Activated CD8-positive, alpha-beta memory T cell treated with anti-CD3 and anti-CD28 coated beads, Interleukin-2, amount 10 ng/mL, durations not matched to agents 7 days and 5 days (primary cell): ENCODE data around the gene CDKN1C. TPM values are rescaled to one million over a fixed set of nuclear protein-coding genes. Genes with fewer than 3 reads are reported as not detected.

Experiments used
- ATAC-seq: fragments of 150-1000 bp; cut with Tn5 transposase; one replicate; pipeline ENCODE4 v1.10.0; 2021; ENCODE audit warnings: moderate library complexity
- CTCF ChIA-PET: fragments of 350-600 bp; sonication (Branson Sonifier 250); formaldehyde crosslinking; loops from one replicate; lab custom pipeline; 2021; ENCODE audit warnings: antibody characterized with exemption; lab: Charles Lee
- DNase-seq: peaks from one replicate; pipeline ENCODE4 v3.0.0-alpha.2; 2020
- H3K27ac Mint-ChIP-seq: one replicate; pipeline ENCODE4 v1.8.0; 2021; ENCODE audit warnings: mild to moderate bottlenecking, mixed read lengths
- H3K27me3 Mint-ChIP-seq: one replicate; pipeline ENCODE4 v1.8.0; 2021; ENCODE audit warnings: mixed read lengths
- H3K36me3 Mint-ChIP-seq: one replicate; pipeline ENCODE4 v1.8.0; 2021; ENCODE audit warnings: mild to moderate bottlenecking, mixed read lengths
- H3K4me1 Mint-ChIP-seq: one replicate; pipeline ENCODE4 v1.8.0; 2021; ENCODE audit warnings: mixed read lengths
- H3K4me3 Mint-ChIP-seq: one replicate; pipeline ENCODE4 v1.8.0; 2021; ENCODE audit warnings: mild to moderate bottlenecking, moderate library complexity, mixed read lengths
- H3K9me3 Mint-ChIP-seq: one replicate; pipeline ENCODE4 v1.8.0; 2022; ENCODE audit warnings: low read depth, mixed read lengths
- total RNA-seq, 2 experiments: library from RNA; stranded (reverse); gene quantifications; one replicate each; pipeline ENCODE4 v1.2.3, GENCODE V29; 2021

The CDKN1C gene
- total RNA-seq, 2 experiments from 2014 or later = 0.44 to 0.87 TPM

- ATAC-seq = no peak
- Mint-ChIP-seq H3K27ac (no peak overlapping the region), H3K27me3 (no peaks in the 10 kb centered on the region), H3K9me3 (no peaks in the 10 kb centered on the region), H3K36me3 (no peaks in the 10 kb centered on the region), H3K4me3 (no peak overlapping the region), H3K4me1 (no peaks in the 10 kb centered on the region)
- no peak for DNase-seq
- CTCF ChIA-PET = no interaction called here
These were observed 49.8 kb downstream of the CDKN1C start for GRCh38 chr11:2835751-2836150.

- Mint-ChIP-seq H3K36me3 (no peaks in the 10 kb centered on the region), H3K9me3 (no peaks in the 10 kb centered on the region)
- no peak for ATAC-seq
These were observed 50.3 kb downstream of the CDKN1C start for GRCh38 chr11:2835296-2835695.

GRCh38 chr11:2834503-2835273 lies 50.9 kb downstream of the CDKN1C start:
- H3K4me1 Mint-ChIP-seq = no peaks in the 10 kb centered on the region
- H3K27ac Mint-ChIP-seq = no peak overlapping the region
- H3K4me3 Mint-ChIP-seq = no peak overlapping the region
- ATAC-seq = no peak
- no peaks in the 10 kb centered on the region for H3K9me3 Mint-ChIP-seq
- CTCF ChIA-PET = no interaction called here
- DNase-seq = no peak
- no peaks in the 10 kb centered on the region for H3K36me3 Mint-ChIP-seq
- H3K27me3 Mint-ChIP-seq = no peaks in the 10 kb centered on the region

More at GRCh38 chr11:2835296-2835695, 50.3 kb downstream of the CDKN1C start:
- no peak overlapping the region for H3K4me3 Mint-ChIP-seq
- H3K27ac Mint-ChIP-seq = no peak overlapping the region
- no peaks in the 10 kb centered on the region for H3K4me1 Mint-ChIP-seq
- no peaks in the 10 kb centered on the region for H3K27me3 Mint-ChIP-seq
- no peak for DNase-seq
- CTCF ChIA-PET = no interaction called here

DNA sequence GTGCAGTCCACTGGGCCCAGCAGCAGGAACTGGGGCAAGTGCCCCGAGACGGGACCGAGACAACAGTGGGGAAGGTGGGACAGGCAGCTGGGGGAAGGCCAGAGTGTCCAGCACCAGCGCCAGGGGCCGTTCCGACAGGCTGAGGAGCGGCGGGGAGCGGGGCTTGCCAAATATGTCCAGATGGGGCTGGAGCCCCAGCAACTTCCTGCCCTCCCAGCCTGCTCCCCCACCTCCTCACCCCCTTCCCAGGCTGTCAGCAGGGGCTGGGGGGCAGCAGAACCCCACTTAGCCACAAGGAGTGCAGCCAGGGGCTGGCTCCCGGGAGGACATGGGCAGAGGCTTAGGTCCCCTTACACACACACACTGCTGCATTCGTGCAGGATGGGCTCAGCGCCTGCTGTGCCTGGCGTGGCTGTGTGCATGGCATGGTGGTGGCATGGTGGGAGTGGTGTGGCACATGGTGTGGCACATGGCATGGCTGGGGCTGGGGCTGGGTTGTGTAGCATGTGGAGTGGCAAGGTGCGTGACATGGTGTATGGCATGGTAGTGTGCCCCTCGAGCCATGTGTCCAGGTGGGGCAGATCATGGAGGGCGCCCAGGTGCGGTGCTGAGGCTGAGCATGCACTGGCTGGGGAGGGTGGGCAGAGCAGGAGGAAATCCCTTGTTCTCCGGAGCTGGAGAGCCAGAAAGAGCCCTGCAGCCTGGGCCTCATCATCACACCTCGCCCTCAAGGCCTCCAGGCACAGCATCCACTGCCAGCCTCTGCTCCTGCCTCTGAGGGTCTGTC lies 51.7 kb downstream of the CDKN1C start:
- H3K27ac Mint-ChIP-seq = no peak overlapping the region
- H3K4me3 Mint-ChIP-seq = no peak overlapping the region
- no peaks in the 10 kb centered on the region for H3K9me3 Mint-ChIP-seq
- H3K4me1 Mint-ChIP-seq = no peaks in the 10 kb centered on the region
- no peaks in the 10 kb centered on the region for H3K36me3 Mint-ChIP-seq
- CTCF ChIA-PET = no interaction called here
- peaks cover 3% of the 10 kb centered on the region for H3K27me3 Mint-ChIP-seq
- ATAC-seq = no peak
- no peak for DNase-seq

Other genes with a start within 250 kb of the CDKN1C start
- gene KCNQ1OT1, start 185.8 kb downstream of the CDKN1C start, total RNA-seq = under 1 TPM; 0.33 to 0.44 TPM
- 1 to 10 TPM; 1.1 to 3.6 TPM for gene PHLDA2, start 43.6 kb upstream of the CDKN1C start, total RNA-seq
- gene NAP1L4, start 106.6 kb upstream of the CDKN1C start, total RNA-seq = 100 to 1,000 TPM; 347 to 389 TPM
- 100 to 1,000 TPM; 109 to 119 TPM for gene CARS1, start 171.6 kb upstream of the CDKN1C start, total RNA-seq